Gastrocnemius medialis (tissue), 4 donors: ENCODE results near the gene TFDP1. TPM values are rescaled to one million over a fixed set of nuclear protein-coding genes. Genes with fewer than 3 reads are reported as not detected.

Experiments
- ATAC-seq, 2 donors: fragments of 150-250 bp; one replicate each; pipeline ENCODE4 v1.9.1; 2016
- DNase-seq, 2 donors: peaks; one replicate each; pipeline ENCODE4 v3.0.0-alpha.2; 2019
- H3K27ac ChIP-seq, 4 donors: fragments of 200-600 bp; sonication (generic); 1 replicate in 1 of 4; 2 replicates in 3 of 4; pipeline ENCODE4 v1.5.1; 2016 to 2018; ENCODE audit warnings: mild to moderate bottlenecking in 2 of 4, moderate library complexity in 1 of 4
- H3K27me3 ChIP-seq, 3 donors: fragments of 200-600 bp; sonication (generic) in 2 of 3; 1 replicate in 1 of 3; 2 replicates in 2 of 3; pipeline versions ENCODE4 v1.5.1 to v1.6.0; 2016 to 2019; ENCODE audit warnings: mild to moderate bottlenecking in 1 of 3, moderate library complexity in 1 of 3
- H3K36me3 ChIP-seq, 2 donors: fragments of 200-600 bp; sonication (generic) in 1 of 2; one replicate each; pipeline ENCODE4 v1.5.1; 2017 to 2018
- H3K4me1 ChIP-seq, 2 donors: fragments of 200-600 bp; sonication (generic) in 1 of 2; one replicate each; pipeline ENCODE4 v1.5.1; 2016 to 2017; ENCODE audit warnings: mild to moderate bottlenecking in 2 of 2
- H3K4me3 ChIP-seq, 4 donors: fragments of 200-600 bp; sonication (generic) in 3 of 4; 1 replicate in 1 of 4; 2 replicates in 3 of 4; pipeline ENCODE4 v1.5.1; 2016 to 2019; ENCODE audit warnings: mild to moderate bottlenecking in 2 of 4
- H3K9me3 ChIP-seq, 3 donors: fragments of 200-600 bp; sonication (generic) in 2 of 3; 1 replicate in 1 of 3; 2 replicates in 2 of 3; pipeline ENCODE4 v1.5.1; 2016 to 2019
- CTCF ChIP-seq, 5 experiments: fragments of 450-650 bp in 3 of 5; fragments of 200-600 bp in 2 of 5; sonication (generic) in 2 of 5; IDR thresholded peaks in 4 of 5; conservative IDR thresholded peaks in 1 of 5; 1 replicate in 4 of 5; 2 replicates in 1 of 5; pipeline ENCODE4 v1.5.1; 2016 to 2019; ENCODE audit warnings: antibody characterized with exemption in 5 of 5, mild to moderate bottlenecking in 3 of 5, moderate library complexity in 3 of 5
- POLR2A ChIP-seq, 2 donors: fragments of 450-650 bp; IDR thresholded peaks; one replicate each; pipeline ENCODE4 v1.6.1; 2017; ENCODE audit warnings: antibody characterized with exemption in 2 of 2, mild to moderate bottlenecking in 2 of 2, moderate library complexity in 2 of 2
- in situ Hi-C, 4 donors: fragments of 200-750 bp; cut with MboI; loops; one replicate each; pipeline versions ENCODE4 v1.15.0 to v1.8.0; 2017; ENCODE audit warnings: low sequenced_read_pairs in 4 of 4
- intact Hi-C: fragments of 100-400 bp; cut with DNase I; formaldehyde crosslinking; loops from one replicate; pipeline ENCODE4 v1.15.1; 2023; ENCODE audit warnings: low total_unique reads
- total RNA-seq, 4 donors: library from RNA; depleted of rRNA; stranded (reverse); fragments of >200 nt; gene quantifications; one replicate each; pipeline versions ENCODE4 v1.1.0 to v1.2.3, GENCODE V29; 2016

Gene TFDP1
- total RNA-seq, 4 donors from 2014 or later = 14.9 to 35.4 (median 29.1) TPM

- no peaks in the 10 kb centered on the region for H3K36me3 ChIP-seq
Observed at GRCh38 chr13:113613789-113614379, 29.3 kb downstream of the TFDP1 start.

GRCh38 chr13:113616281-113616906, 31.8 kb downstream of the TFDP1 start:
- ATAC-seq (no peak), DNase-seq (no peak)
- intact Hi-C loops = no loop called here
- Histone ChIP-seq H3K36me3 (no peaks in the 10 kb centered on the region), H3K27me3 (no peaks in the 10 kb centered on the region), H3K9me3 (no peaks in the 10 kb centered on the region), H3K4me3 (no peak overlapping the region), H3K4me1 (no peaks in the 10 kb centered on the region), H3K27ac (no peak overlapping the region)
- in situ Hi-C loops = no loop called here
- TF ChIP-seq POLR2A (IDR thresholded peaks at IDR 0.05) = no peak
- no peak for TF ChIP-seq CTCF (IDR thresholded peaks at IDR 0.05 in 4 of 5, conservative IDR thresholded peaks at IDR 0.05 in 1 of 5)

More at GRCh38 chr13:113613789-113614379, 29.3 kb downstream of the TFDP1 start:
- Histone ChIP-seq H3K27me3 (no peaks in the 10 kb centered on the region), H3K9me3 (no peaks in the 10 kb centered on the region), H3K4me3 (no peak overlapping the region), H3K27ac (no peak overlapping the region), H3K4me1 (no peaks in the 10 kb centered on the region)
- DNase-seq (no peak), ATAC-seq (no peak)
- in situ Hi-C loops (no loop called here), intact Hi-C loops (no loop called here)
- TF ChIP-seq CTCF (IDR thresholded peaks at IDR 0.05 in 4 of 5, conservative IDR thresholded peaks at IDR 0.05 in 1 of 5) (no peak), POLR2A (IDR thresholded peaks at IDR 0.05) (no peak)

- no peaks in the 10 kb centered on the region for H3K9me3 ChIP-seq
- TF ChIP-seq POLR2A (IDR thresholded peaks at IDR 0.05) (no peak), CTCF (IDR thresholded peaks at IDR 0.05 in 4 of 5, conservative IDR thresholded peaks at IDR 0.05 in 1 of 5) (no peak)
- ATAC-seq (no peak), DNase-seq (no peak)
- no peaks in the 10 kb centered on the region for H3K4me1 ChIP-seq
- in situ Hi-C loops (no loop called here), intact Hi-C loops (no loop called here)
- no peaks in the 10 kb centered on the region for H3K27me3 ChIP-seq
- H3K27ac ChIP-seq = no peak overlapping the region
- no peak overlapping the region for H3K4me3 ChIP-seq
- H3K36me3 ChIP-seq = no peaks in the 10 kb centered on the region
Observed at GRCh38 chr13:113616991-113617749, 32.6 kb downstream of the TFDP1 start.

GRCh38 chr13:113617961-113618360, 33.4 kb downstream of the TFDP1 start:
- Histone ChIP-seq H3K4me1 (no peaks in the 10 kb centered on the region), H3K4me3 (no peak overlapping the region), H3K27me3 (no peaks in the 10 kb centered on the region), H3K9me3 (no peaks in the 10 kb centered on the region), H3K36me3 (no peaks in the 10 kb centered on the region), H3K27ac (no peak overlapping the region)
- TF ChIP-seq CTCF (IDR thresholded peaks at IDR 0.05 in 4 of 5, conservative IDR thresholded peaks at IDR 0.05 in 1 of 5) (no peak), POLR2A (IDR thresholded peaks at IDR 0.05) (no peak)
- ATAC-seq (no peak), DNase-seq (no peak)
- in situ Hi-C loops (no loop called here), intact Hi-C loops (no loop called here)
